Testis (tissue), 3 donors: ENCODE data around the gene RRP15. TPM values are rescaled to one million over a fixed set of nuclear protein-coding genes. Genes with fewer than 3 reads are reported as not detected.
"Not testable (repeated sequence)": the region's sequence is repeated elsewhere in the genome, so short reads cannot be mapped to it uniquely, and the experiment has no call there.

Source experiments
- DNase-seq: peaks from one replicate; pipeline ENCODE4 v3.0.0-alpha.2; 2019
- H3K27ac ChIP-seq, 2 donors: fragments of 200-600 bp; sonication (generic); one replicate each; pipeline ENCODE4 v1.5.1; 2019
- H3K27me3 ChIP-seq: fragments of 200-600 bp; sonication (generic); one replicate; pipeline ENCODE4 v1.5.1; 2019
- H3K36me3 ChIP-seq: fragments of 200-600 bp; sonication (generic); one replicate; pipeline ENCODE4 v1.5.1; 2017; ENCODE audit warnings: low read depth; ENCODE audit errors: missing control alignments
- H3K4me1 ChIP-seq: fragments of 200-600 bp; sonication (generic); one replicate; pipeline ENCODE4 v1.5.1; 2019
- H3K4me3 ChIP-seq, 2 donors: fragments of 200-600 bp; sonication (generic); one replicate each; pipeline ENCODE4 v1.5.1; 2017 to 2019
- H3K9me3 ChIP-seq: fragments of 200-600 bp; sonication (generic); one replicate; pipeline ENCODE4 v1.5.1; 2017
- CTCF ChIP-seq, 3 experiments: fragments of 450-650 bp in 2 of 3; fragments of 200-600 bp in 1 of 3; sonication (generic) in 1 of 3; IDR thresholded peaks; one replicate each; pipeline ENCODE4 v1.5.1; 2016 to 2019; ENCODE audit warnings: antibody characterized with exemption in 3 of 3, mild to moderate bottlenecking in 2 of 3, moderate library complexity in 1 of 3
- POLR2A ChIP-seq: fragments of 450-650 bp; IDR thresholded peaks from one replicate; pipeline ENCODE4 v1.6.1; 2017; ENCODE audit warnings: antibody characterized with exemption, mild to moderate bottlenecking, moderate library complexity
- WGBS, 2 donors: methylation state at CpG; one replicate each; pipeline ENCODE4 v1.1.5; 2018; 5-methylcytosine and 5-hydroxymethylcytosine counted together
- intact Hi-C: fragments of 100-400 bp; cut with DNase I; formaldehyde crosslinking; loops from one replicate; pipeline ENCODE4 v1.15.1; 2023; ENCODE audit warnings: low total_unique reads
- polyA plus RNA-seq: library from polyadenylated mRNA; stranded (reverse); fragments of 350-450 nt; fragmentation: Illumina TruSeq; extraction: RNeasy Lipid Tissue Mini Kit (QIAGEN cat#74804); gene quantifications from one replicate; pipeline ENCODE4 v1.2.3, GENCODE V29; 2014; ENCODE audit warnings: low read depth, low replicate concordance; ENCODE audit not compliant: insufficient read depth
- total RNA-seq, 2 donors: library from RNA; depleted of rRNA; stranded (reverse); fragments of >200 nt; gene quantifications; one replicate each; pipeline ENCODE4 v1.2.3, GENCODE V29; 2016

RRP15 gene
- total and polyA plus RNA-seq, 3 donors from 2014 or later: 5.5 to 9.7 (median 6.5) TPM

GRCh38 chr1:218315638-218316037 is 30.5 kb downstream of the RRP15 start:
- Histone ChIP-seq H3K27me3 (no peaks in the 10 kb centered on the region), H3K4me3 (no peak overlapping the region), H3K4me1 (no peaks in the 10 kb centered on the region), H3K36me3 (no peaks in the 10 kb centered on the region), H3K9me3 (no peaks in the 10 kb centered on the region), H3K27ac (no peak overlapping the region)
- 80 to 91% methylated on average over 4 of the region's 4 CpGs for WGBS, 2 donors
- DNase-seq: no peak
- intact Hi-C loops: no loop called here
- TF ChIP-seq CTCF (IDR thresholded peaks at IDR 0.05) (no peak), POLR2A (no peak)

GRCh38 chr1:218317061-218317460 is 32.0 kb downstream of the RRP15 start:
- no peaks in the 10 kb centered on the region for H3K4me1 ChIP-seq
- no peak overlapping the region for H3K27ac ChIP-seq
- no peak for TF ChIP-seq CTCF (IDR thresholded peaks at IDR 0.05)
- no peak for TF ChIP-seq POLR2A
- H3K36me3 ChIP-seq: no peaks in the 10 kb centered on the region
- H3K9me3 ChIP-seq: no peaks in the 10 kb centered on the region
- no peaks in the 10 kb centered on the region for H3K27me3 ChIP-seq
- 88% methylated on average over 5 of the region's 5 CpGs for WGBS, 2 donors
- no peak overlapping the region for H3K4me3 ChIP-seq
- intact Hi-C loops: no loop called here
- no peak for DNase-seq

GRCh38 chr1:218320182-218320581 is 35.1 kb downstream of the RRP15 start:
- H3K36me3 ChIP-seq, H3K4me3 ChIP-seq, H3K9me3 ChIP-seq, intact Hi-C loops, H3K27ac ChIP-seq, H3K4me1 ChIP-seq, H3K27me3 ChIP-seq, DNase-seq: not testable (repeated sequence)
- 74 to 95% methylated on average over 3 of the region's 3 CpGs for WGBS, 2 donors

- no peaks in the 10 kb centered on the region for H3K4me1 ChIP-seq
- no peaks in the 10 kb centered on the region for H3K36me3 ChIP-seq
- H3K4me3 ChIP-seq: no peak overlapping the region
- DNase-seq: no peak
- no peaks in the 10 kb centered on the region for H3K9me3 ChIP-seq
- WGBS, 2 donors: 83 to 91% methylated on average over 7 to 17 of the region's 17 CpGs
- H3K27me3 ChIP-seq: no peaks in the 10 kb centered on the region
- TF ChIP-seq CTCF (IDR thresholded peaks at IDR 0.05) (no peak), POLR2A (no peak)
- H3K27ac ChIP-seq: no peak overlapping the region
- intact Hi-C loops: no loop called here
Observed at GRCh38 chr1:218322762-218323161, 37.7 kb downstream of the RRP15 start.

- intact Hi-C loops: no loop called here
- no peaks in the 10 kb centered on the region for H3K27me3 ChIP-seq
- H3K36me3 ChIP-seq: no peaks in the 10 kb centered on the region
- peak overlapping the region in 1 of 2 donors; percentile 34 for H3K4me3 ChIP-seq
- WGBS, 2 donors: 37 to 66% methylated on average over 4 to 20 of the region's 21 CpGs
- H3K4me1 ChIP-seq: no peaks in the 10 kb centered on the region
- H3K9me3 ChIP-seq: no peaks in the 10 kb centered on the region
- no peak overlapping the region for H3K27ac ChIP-seq
- DNase-seq: no peak
- no peak for TF ChIP-seq POLR2A
- no peak for TF ChIP-seq CTCF (IDR thresholded peaks at IDR 0.05)
Observed at GRCh38 chr1:218323568-218324225, 38.6 kb downstream of the RRP15 start.
